ENCODE data around the gene DMTF1. TPM values are rescaled to one million over a fixed set of nuclear protein-coding genes. Genes with fewer than 3 reads are reported as not detected.

Gene DMTF1
- total and polyA plus RNA-seq, 2 of the 8 experiments (the other 6 are each of a cell fraction or from before 2014, with no cell fraction given), result 86.0 to 115 TPM

GRCh38 chr7:87234949-87235348 lies 82.7 kb downstream of the DMTF1 start:
- Histone ChIP-seq H2BK20ac (ENCODE audit: low read length) (no peak overlapping the region), H2BK120ac (replicated peaks; ENCODE audit: low read depth, low read length) (no peak overlapping the region), H3K23me2 (ENCODE audit: low read depth, low read length) (no peaks in the 10 kb centered on the region), H3K27ac (ENCODE audit: low read depth, low read length) (no peak overlapping the region), H4K5ac (ENCODE audit: insufficient read length, low read depth, low read length) (no peak overlapping the region), H4K8ac (ENCODE audit: extremely low read depth, insufficient read depth, low read length) (no peak overlapping the region), H4K91ac (replicated peaks; ENCODE audit: insufficient read length, low read length) (no peak overlapping the region), H2BK15ac (ENCODE audit: low read length) (no peak overlapping the region), H3K79me2 (ENCODE audit: control insufficient read depth in 1 of 2, insufficient read depth in 2 of 2, low read length in 2 of 2) (no peaks in the 10 kb centered on the region), H3K4me2 (ENCODE audit: insufficient read depth in 1 of 2, low read depth in 2 of 2, low read length in 2 of 2) (no peak overlapping the region), H3K18ac (ENCODE audit: extremely low read depth, low read length) (no peak overlapping the region), H4K20me1 (replicated peaks in 1 of 2; ENCODE audit: control insufficient read depth in 1 of 2, insufficient read depth in 2 of 2, low read length in 2 of 2) (no peaks in the 10 kb centered on the region), H3K23ac (ENCODE audit: insufficient read length) (no peak overlapping the region), H3K79me1 (ENCODE audit: low read depth, low read length) (no peaks in the 10 kb centered on the region), H3K4ac (replicated peaks; ENCODE audit: insufficient read length, low read depth, low read length) (no peak overlapping the region), H3K56ac (replicated peaks; ENCODE audit: insufficient read length, low read depth, low read length) (no peak overlapping the region), H2BK5ac (ENCODE audit: low read depth, low read length) (no peak overlapping the region), H3K27me3 (replicated peaks in 1 of 4; ENCODE audit: control insufficient read depth in 3 of 4, extremely low read depth in 1 of 4, insufficient read depth in 3 of 4, low read length in 3 of 4) (no peaks in the 10 kb centered on the region), H2BK12ac (ENCODE audit: low read depth, low read length) (no peak overlapping the region), H3K9me3 (ENCODE audit: insufficient read depth in 2 of 2, low read depth in 1 of 2, low read length in 1 of 2) (no peaks in the 10 kb centered on the region), H3K36me3 (ENCODE audit: control insufficient read depth in 2 of 4, insufficient read depth in 4 of 4, low read length in 3 of 4) (no peaks in the 10 kb centered on the region), H3K4me1 (replicated peaks in 1 of 4; ENCODE audit: control insufficient read depth in 3 of 4, insufficient read depth in 4 of 4, low read length in 3 of 4) (no peaks in the 10 kb centered on the region; a peak in 1 of 7 replicates), H2AK5ac (ENCODE audit: low read depth, low read length) (no peak overlapping the region), H3K9ac (replicated peaks in 1 of 4; ENCODE audit: extremely low read depth in 1 of 4, low read depth in 3 of 4, low read length in 3 of 4) (no peak overlapping the region), H3K14ac (ENCODE audit: insufficient read length) (no peak overlapping the region), H3K4me3 (ENCODE audit: extremely low read depth in 1 of 4, insufficient read depth in 2 of 4, low read depth in 3 of 4, low read length in 4 of 4) (no peak overlapping the region), H2AFZ (ENCODE audit: low read length) (no peak overlapping the region)
- POLR2A ChIA-PET (ENCODE audit: partially characterized antibody), result no interaction called here
- FAIRE-seq, result no peak
- no peak for DNase-seq (ENCODE audit: low read depth in 1 of 2, low spot score in 2 of 2)
- CTCF ChIA-PET (ENCODE audit: partially characterized antibody), result interaction anchor here (1.4 kb wide), 1 partner anchor 10 kb away, joined by 6 read pairs; no protein-coding TSS in a partner anchor
- TF ChIP-seq MAFK (IDR thresholded peaks at IDR 0.05; ENCODE audit: low read depth, low read length) (no peak), ATF2 (IDR thresholded peaks at IDR 0.05; ENCODE audit: low read length) (no peak), BACH1 (IDR thresholded peaks at IDR 0.05; ENCODE audit: low read length) (no peak), CHD1 (IDR thresholded peaks at IDR 0.05; ENCODE audit: low read depth, low read length) (no peak), ZNF274 (IDR thresholded peaks at IDR 0.05; ENCODE audit: borderline replicate concordance, extremely low read depth, low read length) (no peak), POU5F1 (IDR thresholded peaks at IDR 0.05; ENCODE audit: low read depth, low read length) (no peak), SAP30 (IDR thresholded peaks at IDR 0.05; ENCODE audit: insufficient read depth, insufficient replicate concordance, low read length) (no peak), HDAC6 (IDR thresholded peaks at IDR 0.05; ENCODE audit: low read depth, low read length) (no peak), PHF8 (conservative IDR thresholded peaks at IDR 0.05; ENCODE audit: low read depth, low read length) (no peak), CTCF (IDR thresholded peaks at IDR 0.05; ENCODE audit: control extremely low read depth in 1 of 3, insufficient read depth in 1 of 3, low read depth in 1 of 3, low read length in 3 of 3) (no peak), TEAD4 (IDR thresholded peaks at IDR 0.05; ENCODE audit: low read depth, low read length) (no peak), SRF (IDR thresholded peaks at IDR 0.05; ENCODE audit: low read depth, low read length) (no peak)
